NCI-H226 (cell line): Measurements from ENCODE around the gene TEX35.

ENCODE experiments used
- DNase-seq: peaks from one replicate; pipeline ENCODE4 v3.0.0-alpha.2; 2015

TEX35 gene

DNA sequence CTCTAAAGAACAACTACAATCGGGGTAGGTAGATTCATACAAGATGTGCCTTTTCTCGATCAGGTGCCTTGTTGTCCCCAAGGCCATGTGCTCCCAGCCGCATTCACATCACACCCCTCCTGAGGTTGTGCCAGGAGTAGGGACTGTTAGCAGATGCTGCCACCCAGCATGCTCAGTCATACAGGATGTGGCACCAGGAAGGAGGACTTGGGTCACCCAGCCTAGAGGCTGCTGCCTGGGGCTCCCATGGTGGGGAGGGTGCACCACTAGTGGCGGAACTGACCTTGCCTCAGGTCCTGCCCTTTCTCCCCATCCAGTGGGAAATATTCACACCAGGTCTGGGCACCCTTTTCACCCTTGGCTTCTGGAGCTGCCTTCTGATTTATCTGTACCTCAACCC, 8.3 kb downstream of the TEX35 start:
- no peak for DNase-seq

DNA sequence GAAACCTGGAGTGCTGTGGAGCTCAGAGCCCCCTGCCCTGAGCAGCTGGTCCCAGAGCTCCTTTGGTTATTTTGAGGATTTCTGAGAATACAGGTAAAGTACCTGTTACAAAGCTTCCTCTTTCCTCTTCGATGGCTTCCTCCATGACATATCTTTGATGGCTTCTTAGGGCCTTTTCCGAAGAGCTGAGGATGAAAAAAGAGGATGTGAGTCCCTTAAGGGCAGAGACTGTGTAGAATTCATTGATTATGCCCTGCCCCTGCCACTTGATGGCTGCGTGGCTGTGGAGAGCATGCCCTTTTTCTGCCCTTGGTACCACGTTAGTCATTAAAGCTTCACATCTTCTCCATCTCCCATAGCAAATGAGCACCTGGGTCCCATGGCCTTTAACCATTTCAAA, 14.2 kb downstream of the TEX35 start:
- DNase-seq: no peak

DNA sequence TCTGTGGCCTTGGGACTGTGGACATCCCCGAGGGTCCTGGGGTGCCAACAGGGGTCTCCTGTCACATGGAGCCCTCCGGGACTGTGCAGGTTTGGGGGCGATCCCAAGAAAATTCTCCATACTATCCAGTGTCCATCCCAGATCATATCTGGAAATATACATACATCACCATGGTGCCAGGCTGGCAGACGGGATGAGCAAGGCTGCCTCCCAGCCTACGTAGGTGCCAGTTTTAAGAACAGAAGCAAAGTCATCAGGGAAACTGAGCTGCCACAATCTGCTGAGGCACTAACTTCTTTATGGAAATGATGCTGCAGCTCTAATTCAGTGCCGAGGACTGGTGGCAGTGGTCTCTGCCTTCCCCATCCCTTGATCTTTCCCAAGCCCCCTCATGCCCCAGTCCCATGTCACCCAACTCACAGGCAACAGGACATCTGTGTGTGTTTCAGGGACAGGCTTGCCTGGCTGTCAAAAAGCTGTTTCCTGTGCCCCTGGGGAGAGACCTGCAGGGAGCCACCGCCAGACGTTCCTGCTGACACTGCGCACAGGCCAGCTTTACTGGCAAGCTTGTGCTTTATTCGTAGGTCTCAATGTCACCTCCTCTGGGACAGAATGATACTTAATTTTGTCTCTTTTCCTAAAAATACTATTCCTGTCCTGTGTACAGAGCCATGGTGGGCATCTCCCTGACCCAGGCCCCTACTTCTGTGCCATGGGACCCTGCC, 15.5 kb downstream of the TEX35 start:
- no peak for DNase-seq

DNA sequence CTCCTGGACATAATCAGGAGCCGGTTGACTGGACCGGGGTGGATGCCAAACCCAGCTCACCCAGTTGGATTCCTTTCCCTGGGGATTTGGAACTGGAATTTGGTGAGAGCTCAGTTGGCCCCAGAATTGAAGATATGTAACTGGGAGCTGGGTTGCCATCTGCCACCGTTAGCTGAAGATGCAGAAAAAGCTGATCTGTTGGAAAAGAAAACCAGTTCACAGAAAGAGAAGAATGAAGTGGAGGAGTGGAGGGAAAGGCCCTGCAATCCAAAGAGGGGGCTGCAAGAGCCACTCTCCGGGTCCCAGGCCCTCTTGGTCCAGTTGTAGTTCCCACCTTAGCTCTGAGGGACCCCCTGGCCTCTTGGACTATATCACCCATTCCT, 16.0 kb downstream of the TEX35 start:
- no peak for DNase-seq

DNA sequence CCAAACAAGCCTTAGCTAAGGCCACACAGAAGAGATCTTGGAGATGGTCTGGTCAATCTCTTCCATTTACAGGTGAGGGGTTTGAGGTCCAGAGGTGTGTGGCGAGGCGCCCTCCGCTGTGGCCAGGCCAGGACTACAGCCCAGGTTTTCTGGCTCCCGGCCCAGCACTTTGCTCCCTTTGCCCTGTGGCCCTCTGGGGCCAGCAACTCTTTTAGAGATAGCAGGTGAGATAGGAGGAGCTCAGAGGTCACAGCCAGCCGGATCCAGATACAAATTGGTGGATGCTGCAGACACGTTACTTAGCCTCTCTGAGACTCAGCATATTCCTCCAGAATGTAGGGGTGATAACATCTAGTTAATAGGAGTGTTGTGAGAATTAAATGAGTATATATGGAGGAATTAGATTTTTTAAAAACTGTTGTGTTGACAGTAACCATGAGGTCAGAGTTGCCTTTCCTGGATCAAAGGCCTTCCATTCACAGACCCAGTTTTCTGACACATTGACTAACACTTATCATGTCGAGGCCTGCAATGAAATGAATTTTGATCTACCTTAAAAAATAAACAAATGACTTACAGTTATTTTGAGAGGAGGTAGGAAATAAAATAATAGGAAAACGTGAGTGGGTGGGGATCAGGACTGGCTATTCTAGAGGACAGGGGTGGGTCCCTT, 16.6 kb downstream of the TEX35 start:
- no peak for DNase-seq

DNA sequence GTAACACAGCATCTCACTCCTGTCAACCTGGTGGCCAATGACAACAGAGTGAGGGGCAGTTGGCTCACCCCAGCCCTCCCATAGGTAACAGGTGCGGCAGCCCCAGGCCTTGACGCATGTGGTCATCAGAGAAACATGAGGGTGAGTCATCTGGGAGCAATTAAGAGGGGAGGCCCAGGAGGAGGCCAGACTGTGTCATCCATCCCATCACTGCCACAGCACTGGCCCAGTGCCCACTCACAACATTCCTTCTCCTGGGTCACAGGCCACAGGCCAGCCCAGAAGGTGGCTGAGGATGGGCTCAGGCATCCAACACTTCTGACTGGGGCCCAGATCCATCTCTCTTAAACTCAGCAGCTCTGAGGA, 17.1 kb downstream of the TEX35 start:
- peak; percentile 82 for DNase-seq

DNA sequence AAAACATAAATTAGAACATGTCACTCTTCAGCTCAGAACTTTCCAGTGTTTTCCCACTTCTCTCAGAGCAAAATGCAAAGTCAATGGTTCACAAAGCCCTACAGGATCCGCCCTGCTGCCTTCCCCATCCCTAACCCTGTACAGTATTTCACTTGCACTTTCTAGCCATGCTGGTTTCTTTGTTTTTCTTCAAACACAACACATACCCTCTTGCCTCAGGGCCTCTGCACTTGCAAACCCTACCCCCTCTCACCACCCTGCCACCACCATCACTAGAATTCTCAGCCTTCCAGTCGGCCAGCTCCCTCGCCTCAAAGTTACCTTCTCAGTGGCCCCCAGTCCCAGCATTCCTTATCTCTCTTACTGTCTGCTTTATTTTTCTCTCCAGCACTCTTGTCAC, 17.6 kb downstream of the TEX35 start:
- DNase-seq: no peak

DNA sequence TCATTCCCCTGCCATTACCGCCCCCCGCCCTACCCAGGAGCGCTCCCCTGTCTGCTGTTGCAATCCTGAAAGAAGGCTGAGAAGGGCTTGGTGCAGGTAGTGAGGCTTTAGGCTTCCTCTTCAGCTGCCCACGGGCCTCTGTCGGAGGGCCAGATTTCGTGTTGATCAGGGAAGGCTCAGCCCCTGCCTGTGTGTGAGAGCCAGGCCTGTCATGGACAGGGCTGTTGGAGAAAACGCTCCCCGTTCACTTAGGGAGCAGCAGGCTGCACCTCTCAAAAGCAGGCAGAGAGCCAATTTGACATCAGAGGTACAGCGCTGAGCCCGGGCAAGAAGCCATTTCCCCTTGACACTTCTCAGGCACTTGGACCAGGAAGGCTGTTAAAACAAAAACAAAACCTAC, 19.0 kb downstream of the TEX35 start:
- DNase-seq: no peak

DNA sequence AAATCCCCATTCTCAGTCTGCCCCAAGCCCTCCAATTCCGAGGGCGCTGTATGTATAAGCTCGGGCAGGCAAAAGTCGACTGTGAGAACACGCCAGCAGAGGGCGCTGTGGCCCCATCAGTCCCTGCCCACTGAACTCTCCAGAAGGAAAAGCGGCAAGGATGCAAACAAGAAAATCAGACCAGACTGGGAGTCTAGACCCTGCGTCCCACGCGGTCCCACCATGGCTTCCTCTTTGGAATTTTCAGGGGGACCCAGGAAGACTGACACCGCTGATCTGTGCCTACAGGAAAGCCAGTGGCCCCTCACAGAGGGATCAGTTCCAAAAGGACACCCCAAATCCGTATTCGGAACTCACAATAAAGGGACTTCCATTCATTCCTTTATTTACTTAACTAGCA, 19.5 kb downstream of the TEX35 start:
- DNase-seq: peak; percentile 67

DNA sequence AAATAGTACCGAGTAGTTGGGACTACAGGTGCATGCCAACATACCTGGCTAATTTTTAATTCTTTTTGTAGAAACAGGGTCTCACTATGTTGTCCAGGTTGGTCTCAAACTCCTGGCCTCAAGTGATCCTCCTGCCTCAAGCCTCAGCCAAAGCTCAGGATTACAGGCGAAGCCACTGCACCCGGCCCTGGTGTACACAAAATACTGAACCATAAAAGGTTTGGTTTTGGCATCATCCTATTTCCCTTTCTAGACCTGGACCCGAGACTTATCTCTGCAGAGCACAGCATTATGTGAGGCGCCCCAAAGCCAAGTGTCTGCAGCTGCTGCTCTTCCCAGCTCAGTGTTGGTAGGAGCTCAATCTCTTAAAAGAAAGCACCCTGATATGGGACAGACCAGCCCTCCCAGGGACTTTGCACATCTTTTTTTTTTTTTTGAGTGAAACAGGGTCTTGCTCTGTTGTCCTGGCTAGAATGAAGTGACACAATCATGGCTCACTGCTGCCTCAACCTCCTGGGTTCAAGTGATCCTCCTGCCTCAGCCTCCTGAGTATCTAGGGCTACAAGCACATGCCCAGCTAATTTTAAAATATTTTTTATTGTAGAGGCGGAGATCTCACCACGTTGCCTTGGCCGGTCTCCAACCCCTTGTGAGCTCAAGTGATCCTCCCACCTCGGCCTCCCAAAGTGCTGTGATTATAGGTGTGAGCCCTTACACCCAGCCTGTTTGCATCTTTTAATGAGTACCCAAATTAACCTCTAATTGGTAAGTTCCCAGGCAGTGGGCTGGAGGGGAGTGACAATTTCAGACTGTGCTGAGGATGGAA, 20.4 kb downstream of the TEX35 start:
- no peak for DNase-seq

DNA sequence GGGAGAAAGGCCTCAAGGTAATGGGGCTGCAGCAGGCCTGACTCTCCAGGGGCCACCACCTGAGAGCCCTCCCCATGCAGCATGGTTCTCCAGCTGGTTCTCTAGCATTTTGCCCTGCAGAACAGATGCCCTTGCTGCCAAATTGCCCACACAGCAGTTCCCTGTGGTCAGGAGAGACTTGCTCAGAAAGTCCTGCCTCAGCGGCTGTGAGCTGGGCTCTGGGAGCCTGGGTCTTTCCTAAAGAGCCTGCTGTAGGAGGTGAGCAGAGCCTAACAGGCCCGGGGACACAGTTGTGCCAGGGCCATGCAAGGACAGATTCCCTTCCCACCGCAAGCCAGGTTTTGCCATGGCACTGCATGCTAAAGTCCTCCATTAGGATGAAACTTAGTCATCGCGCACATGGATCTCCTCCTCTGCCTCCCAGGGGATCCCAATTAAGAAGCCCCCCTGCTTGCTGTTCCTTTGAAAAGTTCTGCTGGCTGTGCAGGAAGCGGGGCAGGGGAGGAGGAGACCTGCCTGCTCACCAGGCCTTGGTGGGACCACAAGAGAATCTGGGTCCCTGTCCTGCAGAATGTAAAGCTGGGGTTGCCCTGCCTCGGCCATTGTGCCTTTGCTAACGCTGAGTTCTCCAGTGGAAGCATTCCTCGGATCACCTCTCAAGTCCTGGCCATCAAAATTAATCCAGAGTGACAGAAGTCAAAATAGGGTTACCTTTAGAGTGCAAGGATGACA, 21.4 kb downstream of the TEX35 start:
- no peak for DNase-seq

DNA sequence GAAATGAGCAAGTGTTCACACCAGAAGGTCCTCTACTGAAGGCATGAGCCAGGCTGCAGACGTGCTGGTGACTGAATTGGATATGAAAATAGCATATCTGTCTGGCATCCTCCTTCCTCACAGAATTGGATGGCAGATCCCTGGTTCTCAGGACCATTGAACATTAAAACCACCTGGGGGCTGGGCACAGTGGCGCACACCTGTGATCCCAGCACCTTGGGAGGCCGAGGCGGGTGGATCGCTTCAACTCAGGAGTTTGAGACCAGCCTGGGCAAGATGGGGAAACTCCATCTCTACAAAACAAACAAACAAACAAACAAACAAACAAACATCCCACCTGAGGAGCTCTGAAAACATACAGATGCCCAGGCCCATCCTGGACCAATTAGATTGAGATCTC, 23.4 kb downstream of the TEX35 start:
- no peak for DNase-seq

DNA sequence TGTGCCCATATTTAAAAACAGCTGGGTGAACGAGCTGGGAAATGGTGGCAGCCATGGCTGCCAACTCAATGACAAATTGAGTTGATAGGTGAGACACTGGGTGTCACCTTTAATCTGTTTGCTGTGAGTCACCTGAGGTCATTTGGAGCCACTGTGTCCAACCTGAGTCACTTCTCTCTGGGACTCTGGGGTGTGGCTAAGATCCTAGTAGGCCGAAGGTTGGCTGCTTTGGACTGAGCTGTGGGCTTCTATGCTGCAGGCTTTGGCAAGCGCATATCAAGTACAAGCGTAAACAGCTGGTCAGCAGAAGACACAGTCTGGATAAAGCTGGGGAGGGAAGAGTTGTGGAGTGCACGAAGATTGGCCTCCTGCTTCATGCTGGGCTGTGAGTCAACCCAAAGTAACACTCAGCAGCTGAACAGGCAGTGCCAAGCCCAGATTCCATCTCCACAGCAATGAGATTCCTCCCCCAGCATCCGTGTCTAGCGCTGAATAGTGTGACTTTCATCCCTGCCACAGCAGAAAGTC, 24.0 kb downstream of the TEX35 start:
- peak; percentile 99 for DNase-seq

DNA sequence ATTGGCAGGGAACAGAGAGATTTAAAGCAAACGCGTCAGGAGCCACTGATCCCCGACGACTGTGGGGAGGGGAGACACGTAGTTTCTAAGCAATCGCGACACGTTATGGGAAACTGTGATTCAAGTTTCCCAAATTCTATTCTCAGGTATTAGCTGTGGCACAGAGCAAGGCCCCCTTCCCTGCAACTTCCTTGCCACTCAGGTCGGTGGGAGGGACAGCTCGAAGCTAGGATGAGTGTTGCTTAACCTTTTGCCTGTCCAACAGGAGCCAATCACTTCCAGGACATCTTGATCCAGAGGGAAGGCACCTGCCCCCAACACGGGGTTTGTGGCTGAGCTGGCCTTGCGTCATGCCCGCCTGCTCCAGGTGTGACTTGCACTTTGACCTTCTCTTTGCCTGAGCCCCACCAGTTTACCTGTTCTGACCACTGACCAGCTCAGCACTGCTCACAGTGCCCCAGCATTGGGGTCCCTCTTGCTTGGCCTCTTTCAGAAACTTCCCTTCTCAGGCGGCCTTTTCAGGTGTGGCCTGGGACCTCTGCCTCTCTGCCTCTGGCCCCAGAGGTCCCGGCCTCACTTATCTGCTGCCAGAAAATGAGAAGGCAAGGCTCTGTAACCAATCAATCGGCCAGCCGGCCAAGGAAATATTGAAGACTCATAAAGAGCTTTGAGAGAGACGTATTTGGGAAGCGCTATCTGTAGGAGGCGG, 24.6 kb downstream of the TEX35 start:
- DNase-seq: no peak

DNA sequence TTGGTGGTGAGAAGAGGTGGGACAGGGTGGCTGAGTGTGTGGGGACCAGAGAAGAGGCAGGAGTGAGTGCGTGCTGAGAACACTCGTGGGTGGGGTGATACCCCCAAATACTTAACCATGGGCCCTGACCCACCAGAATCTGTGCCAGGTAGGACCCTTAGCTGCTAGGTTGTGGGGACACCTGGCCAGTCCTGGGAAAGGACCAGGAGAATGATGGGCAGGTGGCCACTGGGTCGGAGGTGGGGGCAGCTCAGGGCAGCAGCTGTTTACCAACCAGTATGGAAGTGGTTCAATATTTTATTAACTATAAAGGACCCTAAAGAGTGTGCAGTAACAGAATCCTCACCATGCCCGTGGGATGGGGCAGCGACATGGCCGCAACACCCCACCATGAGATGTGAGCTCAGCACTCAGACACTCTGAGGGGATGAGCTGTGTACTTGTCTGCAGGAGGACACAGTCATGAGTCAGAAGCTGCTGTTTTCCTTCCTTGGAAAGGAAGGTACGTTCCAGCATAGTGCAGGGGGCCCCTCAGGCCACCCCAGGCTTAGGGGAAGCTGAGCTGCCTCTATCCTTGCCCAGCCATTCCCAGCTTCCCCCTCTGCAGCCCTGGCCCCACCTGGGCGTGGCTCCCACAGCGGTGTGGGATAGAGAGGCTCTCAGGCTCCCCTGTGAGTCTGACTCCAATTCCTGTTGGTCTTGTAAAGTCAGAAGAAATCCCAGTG, 25.4 kb downstream of the TEX35 start:
- peak; percentile 88 for DNase-seq

DNA sequence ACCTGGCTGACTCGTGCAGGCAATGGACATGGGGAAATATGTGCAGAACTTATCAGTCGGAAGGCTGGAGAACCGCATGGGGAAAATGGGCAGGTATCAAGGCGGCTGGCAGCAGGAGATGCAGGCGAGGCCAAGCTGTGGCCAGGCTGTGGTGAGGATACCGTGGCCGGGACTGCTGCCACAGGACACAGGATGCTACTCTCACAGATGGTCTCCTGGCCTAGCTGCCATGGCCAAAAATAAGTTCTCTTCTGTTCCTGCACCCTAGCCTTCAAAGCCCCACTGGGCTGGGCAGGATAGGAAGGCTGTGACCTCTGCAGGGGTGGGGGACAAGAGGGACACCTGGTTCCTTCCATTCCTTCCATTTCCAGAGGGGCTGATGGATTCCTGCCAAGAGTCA, 26.4 kb downstream of the TEX35 start:
- DNase-seq: no peak

DNA sequence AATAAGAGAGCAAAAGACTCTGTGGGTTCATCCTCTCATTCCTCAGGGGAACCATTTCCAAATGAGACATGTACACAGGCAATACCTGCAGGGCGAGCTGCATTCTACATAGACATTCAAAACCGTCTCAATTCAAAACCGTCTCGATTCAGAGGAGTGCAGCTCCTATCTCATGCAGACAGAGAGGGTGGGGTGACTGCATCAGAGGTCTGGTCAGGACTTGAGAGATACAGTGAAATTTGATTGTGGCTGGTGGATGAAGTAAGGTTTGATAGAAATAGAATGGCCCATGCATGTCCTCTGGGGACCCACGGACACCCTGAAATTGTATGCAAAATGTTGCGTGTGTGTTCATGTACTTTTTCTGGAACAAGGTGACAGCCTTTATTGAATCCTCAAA, 27.3 kb downstream of the TEX35 start:
- no peak for DNase-seq

DNA sequence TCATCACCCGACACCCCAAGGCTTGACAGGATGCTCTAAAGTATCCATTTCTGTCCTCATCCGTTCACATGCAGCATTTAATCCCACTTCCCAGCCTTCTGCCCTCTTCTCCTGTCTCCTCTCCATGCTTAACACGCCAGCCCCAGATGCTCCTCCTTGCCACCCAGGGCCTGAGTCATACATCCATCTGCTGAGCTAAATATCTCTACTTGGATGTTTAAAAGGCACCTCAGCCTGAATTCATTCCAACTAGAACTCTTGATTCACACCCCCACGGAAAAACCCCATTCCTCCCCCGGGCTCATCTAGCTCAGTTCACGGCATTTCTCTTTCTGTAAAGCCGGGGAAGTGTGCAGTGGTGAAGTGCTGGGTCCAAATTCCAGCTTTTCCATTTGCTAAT, 27.7 kb downstream of the TEX35 start:
- peak; percentile 94 for DNase-seq

DNA sequence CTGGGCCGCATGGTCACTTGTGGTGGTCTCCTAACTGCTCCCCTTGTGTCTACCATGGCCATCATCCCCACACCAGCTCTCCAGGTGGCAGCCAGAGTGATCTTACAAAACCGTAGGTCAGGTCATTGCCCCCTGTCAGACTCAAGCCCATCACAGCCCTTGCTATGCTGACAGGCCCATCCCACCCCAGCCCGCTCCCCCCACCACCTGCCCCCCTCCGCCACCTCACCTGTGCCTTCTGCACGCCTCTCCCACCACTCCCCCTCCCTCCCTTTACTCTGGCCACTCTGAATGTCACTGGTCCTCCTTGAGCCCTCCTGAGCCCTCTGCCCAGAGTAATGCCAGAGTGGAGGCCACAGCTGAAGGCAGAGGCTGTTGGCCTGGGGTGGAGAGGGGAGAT, 28.5 kb downstream of the TEX35 start:
- DNase-seq: no peak

DNA sequence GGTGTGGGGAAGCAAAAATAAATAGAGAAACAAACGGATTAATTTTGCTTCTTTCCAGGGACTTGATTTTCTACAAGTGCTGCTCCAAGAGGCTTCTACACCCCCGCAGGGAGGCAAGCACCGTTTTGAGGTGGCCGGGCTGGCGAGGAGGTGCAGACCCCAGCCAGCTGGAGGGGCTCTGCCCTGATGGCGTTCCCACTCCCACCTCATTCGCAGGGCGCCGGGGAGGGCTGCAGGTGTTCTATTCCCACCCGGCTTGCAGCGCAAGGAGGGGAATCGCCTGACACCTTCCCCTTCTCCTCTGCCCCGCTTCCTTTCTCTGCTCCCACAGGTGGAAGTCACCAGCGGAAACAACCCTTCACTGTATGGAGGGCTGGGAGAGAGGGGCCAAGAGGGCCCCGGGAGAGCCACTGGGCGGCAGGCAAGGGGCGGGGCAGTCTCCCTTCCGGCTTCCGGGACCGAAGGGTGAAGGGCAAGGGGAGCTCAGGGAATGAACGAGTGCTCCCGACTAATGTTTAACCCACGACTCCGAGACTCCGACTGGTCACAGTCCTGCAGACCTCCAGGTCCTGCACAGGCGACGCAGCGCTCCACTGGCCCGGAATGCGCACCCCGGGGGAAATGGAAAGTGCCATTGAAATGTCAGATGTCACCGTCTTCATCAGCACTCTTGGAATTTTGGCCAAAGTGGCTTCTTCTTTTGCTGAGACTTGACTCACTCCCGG, 29.1 kb downstream of the TEX35 start:
- peak; percentile 42 for DNase-seq
